ENCODE data around the gene CTXND1.

The CTXND1 gene

DNA sequence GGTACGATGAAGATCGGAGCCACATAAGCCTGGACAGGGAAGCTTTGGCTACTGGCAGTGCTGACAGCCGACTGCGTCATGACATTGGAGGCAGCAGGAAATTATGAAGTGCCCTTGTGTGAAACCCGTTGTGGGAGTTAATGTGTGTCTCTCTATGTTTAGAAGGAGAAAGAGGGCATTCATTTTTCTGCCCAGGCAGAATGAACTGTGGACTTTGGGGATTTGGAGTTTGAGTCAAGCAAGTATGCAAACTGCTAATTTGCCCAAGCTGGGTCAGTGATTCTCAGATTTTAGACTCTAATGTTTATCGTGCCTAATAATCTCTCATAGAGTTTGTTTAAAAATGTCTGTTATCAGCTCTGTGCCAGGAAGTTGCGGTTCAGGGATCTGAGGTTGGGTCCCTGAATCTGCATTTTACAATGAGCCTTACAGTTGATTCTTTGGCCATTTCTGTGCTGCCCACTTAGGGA lies 5.6 kb downstream of the CTXND1 start:
- DNase-seq (ENCODE audit: low read depth), result no peak
- H3K4me3 ChIP-seq (ENCODE audit: low read length), result no peak overlapping the region
- TF ChIP-seq, protein P1, sequence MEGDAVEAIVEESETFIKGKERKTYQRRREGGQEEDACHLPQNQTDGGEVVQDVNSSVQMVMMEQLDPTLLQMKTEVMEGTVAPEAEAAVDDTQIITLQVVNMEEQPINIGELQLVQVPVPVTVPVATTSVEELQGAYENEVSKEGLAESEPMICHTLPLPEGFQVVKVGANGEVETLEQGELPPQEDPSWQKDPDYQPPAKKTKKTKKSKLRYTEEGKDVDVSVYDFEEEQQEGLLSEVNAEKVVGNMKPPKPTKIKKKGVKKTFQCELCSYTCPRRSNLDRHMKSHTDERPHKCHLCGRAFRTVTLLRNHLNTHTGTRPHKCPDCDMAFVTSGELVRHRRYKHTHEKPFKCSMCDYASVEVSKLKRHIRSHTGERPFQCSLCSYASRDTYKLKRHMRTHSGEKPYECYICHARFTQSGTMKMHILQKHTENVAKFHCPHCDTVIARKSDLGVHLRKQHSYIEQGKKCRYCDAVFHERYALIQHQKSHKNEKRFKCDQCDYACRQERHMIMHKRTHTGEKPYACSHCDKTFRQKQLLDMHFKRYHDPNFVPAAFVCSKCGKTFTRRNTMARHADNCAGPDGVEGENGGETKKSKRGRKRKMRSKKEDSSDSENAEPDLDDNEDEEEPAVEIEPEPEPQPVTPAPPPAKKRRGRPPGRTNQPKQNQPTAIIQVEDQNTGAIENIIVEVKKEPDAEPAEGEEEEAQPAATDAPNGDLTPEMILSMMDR (conservative IDR thresholded peaks at IDR 0.05; ENCODE audit: low read length), result no peak

DNA sequence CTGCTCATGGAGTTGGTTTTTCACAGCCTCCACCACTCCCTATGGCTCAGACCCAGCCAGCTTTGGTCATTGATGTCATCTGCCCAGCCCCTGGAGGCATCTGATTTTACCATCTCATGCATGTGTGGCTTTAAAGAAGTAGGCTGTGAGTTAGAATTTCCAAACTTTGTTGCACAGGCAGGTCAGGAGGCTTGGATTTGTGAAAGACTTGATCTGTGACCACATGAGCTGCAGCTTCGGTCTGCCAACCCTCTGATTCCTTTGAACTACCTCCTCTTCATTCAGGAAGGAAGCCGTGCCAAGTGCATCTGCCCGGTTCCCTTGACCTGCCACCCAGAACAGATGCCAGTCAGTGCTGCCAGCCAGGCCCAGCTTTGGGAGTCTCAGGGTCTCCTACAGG lies 9.2 kb downstream of the CTXND1 start:
- H3K4me3 ChIP-seq (ENCODE audit: low read length), result no peak overlapping the region
- TF ChIP-seq, protein P1 (conservative IDR thresholded peaks at IDR 0.05; ENCODE audit: low read length), result no peak
- DNase-seq (ENCODE audit: low read depth), result no peak

DNA sequence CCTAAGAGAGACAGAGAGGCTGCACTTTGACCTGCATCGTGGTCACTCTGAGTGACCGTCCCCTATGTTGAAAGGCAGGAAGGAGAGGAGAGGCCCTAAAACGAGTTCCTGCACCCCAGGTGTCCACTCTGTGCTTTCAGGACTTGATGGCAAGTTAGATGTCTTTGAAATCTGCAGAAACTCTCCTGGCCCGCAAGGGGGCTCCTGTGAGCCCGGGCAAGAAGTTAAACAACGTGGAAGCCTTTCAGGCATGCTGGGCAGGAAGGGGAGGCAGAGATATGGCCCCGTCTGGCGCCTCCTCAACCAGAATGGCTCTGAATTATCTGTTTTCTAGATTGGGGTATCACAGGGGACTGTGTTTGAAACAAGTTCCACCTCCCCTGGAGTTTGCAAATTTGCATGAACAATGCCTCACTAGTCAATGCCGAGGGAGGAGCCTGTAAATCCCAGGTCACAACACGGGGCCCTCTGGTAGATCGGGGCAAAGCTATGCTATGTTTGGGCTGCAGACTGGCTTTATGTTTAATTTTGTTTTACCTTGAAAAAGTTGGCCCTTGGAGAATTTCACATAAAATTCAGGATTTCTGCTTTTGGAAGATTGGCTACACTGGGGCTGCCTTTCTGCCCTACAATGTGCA lies 9.8 kb downstream of the CTXND1 start:
- H3K4me3 ChIP-seq (ENCODE audit: low read length), result no peak overlapping the region
- TF ChIP-seq, protein P1 (conservative IDR thresholded peaks at IDR 0.05; ENCODE audit: low read length), result peak; percentile 70
- peak; percentile 44 for DNase-seq (ENCODE audit: low read depth)

DNA sequence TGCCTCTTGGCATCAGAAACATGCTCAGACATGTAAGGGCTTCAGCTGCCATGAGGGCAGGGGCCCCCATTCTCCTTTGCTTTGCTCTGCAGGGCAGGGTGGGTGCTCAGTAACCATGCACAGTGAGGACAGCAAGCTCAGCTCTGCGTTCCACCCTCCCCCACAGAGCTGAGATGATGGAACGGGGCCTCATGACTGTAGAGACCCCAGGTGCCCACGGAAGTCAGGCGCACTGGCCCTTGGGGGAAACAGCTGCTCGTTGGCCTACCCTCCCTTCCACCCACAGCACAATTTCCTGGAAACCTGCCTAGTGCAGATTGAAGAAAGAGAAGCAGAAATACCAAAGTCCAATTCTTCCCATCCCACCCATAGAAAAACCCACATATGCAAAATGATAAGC lies 10.5 kb downstream of the CTXND1 start:
- no peak overlapping the region for H3K4me3 ChIP-seq (ENCODE audit: low read length)
- TF ChIP-seq, protein P1 (conservative IDR thresholded peaks at IDR 0.05; ENCODE audit: low read length), result no peak
- DNase-seq (ENCODE audit: low read depth), result no peak

DNA sequence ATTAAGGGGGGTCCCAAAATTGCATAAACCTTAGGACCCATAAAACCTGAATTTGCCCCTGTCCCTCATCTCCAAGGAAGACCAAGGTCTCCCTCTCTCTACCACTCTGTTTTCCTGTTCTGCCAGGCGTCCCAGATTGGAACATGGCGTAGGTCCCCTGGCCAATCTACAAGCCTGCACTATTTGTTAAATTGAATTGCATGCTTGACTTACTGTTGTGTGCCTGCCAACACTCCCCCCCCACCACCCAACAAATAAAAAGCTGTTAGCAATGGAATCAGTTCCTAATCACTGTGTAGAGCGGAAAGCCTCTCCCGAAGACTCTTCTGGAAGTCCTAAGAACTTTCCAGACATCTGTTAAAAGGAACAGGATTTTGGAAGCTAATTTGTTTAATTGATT lies 11.7 kb downstream of the CTXND1 start:
- no peak overlapping the region for H3K4me3 ChIP-seq (ENCODE audit: low read length)
- no peak for DNase-seq (ENCODE audit: low read depth)
- TF ChIP-seq, protein P1 (conservative IDR thresholded peaks at IDR 0.05; ENCODE audit: low read length), result no peak

DNA sequence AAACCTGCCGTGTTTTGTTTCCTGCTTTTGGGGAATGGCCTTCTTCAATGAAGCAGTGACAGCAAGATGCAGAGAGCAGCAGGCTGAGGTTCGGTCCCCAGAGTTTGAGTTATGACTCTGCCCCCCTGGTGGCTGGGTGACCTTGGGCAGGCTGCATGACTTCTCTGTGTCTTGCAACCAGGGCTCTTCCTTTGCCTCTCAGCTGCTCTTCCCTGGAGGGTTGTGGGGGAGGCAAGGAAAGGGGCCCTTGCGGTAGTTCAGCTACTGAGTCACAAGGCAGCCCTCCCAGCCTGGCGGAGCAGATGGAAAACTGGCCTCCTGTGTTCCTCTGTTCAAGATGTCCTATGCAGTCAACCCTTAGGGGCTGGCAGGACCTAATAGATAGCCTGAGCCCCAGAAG lies 17.1 kb downstream of the CTXND1 start:
- DNase-seq (ENCODE audit: low read depth), result peak; percentile 43
- H3K4me3 ChIP-seq (ENCODE audit: low read length), result no peak overlapping the region
- TF ChIP-seq, protein P1 (conservative IDR thresholded peaks at IDR 0.05; ENCODE audit: low read length), result peak; percentile 63

DNA sequence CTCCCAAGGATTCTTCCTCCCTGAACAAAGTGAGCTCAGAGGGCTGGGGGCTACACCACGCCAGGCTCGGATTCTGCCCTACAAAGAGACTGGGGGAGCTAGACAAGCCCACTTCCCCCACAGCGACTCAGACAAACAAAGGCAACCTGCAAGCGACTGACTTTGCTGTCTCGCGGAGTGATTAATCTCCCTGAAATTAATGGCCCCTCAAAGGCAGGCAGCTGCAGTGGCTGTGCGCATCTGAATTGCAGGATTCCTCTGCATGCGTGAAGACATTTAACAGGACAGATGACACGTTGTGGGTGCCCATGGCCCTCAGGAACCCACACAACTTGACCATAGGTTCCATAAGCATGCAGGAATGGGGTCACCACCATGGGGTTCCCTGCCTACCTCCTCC lies 18.4 kb downstream of the CTXND1 start:
- H3K4me3 ChIP-seq (ENCODE audit: low read length), result no peak overlapping the region
- TF ChIP-seq, protein P1 (conservative IDR thresholded peaks at IDR 0.05; ENCODE audit: low read length), result no peak
- no peak for DNase-seq (ENCODE audit: low read depth)
